NCI-H187 treated with DMSO at 0.1 percent for 48 hours (cell line): ENCODE data around the gene SNAP91.
"Not testable (repeated sequence)": the region's sequence is repeated elsewhere in the genome, so short reads cannot be mapped to it uniquely, and the experiment has no call there.

ENCODE experiments used
- DNase-seq: peaks from one replicate; lab custom pipeline; 2025; lab: John Stamatoyannopoulos, UW

SNAP91 gene

DNA sequence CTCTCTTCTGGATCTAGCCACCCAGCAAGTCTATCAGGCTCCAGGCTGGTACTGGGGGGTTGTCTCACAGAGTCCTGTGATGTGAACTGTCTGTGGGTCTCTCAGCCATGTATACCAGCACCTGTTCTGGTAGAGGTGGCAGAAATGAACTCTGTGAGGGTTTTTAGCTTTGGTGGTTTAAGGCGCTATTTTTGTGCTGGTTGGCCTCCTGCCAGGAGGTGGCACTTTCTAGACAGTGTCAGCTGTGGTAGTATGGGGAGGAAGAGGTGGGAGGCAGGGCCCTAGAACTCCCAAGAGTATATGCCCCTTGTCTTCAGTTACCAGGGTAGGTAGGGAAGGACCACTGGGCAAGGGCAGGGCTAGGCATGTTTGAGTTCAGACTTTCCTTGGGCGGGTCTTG is 75.8 kb downstream of the SNAP91 start:
- DNase-seq = no peak

- DNase-seq = not testable (repeated sequence)
These were observed 79.0 kb downstream of the SNAP91 start for GRCh38 chr6:83629908-83630307.

DNA sequence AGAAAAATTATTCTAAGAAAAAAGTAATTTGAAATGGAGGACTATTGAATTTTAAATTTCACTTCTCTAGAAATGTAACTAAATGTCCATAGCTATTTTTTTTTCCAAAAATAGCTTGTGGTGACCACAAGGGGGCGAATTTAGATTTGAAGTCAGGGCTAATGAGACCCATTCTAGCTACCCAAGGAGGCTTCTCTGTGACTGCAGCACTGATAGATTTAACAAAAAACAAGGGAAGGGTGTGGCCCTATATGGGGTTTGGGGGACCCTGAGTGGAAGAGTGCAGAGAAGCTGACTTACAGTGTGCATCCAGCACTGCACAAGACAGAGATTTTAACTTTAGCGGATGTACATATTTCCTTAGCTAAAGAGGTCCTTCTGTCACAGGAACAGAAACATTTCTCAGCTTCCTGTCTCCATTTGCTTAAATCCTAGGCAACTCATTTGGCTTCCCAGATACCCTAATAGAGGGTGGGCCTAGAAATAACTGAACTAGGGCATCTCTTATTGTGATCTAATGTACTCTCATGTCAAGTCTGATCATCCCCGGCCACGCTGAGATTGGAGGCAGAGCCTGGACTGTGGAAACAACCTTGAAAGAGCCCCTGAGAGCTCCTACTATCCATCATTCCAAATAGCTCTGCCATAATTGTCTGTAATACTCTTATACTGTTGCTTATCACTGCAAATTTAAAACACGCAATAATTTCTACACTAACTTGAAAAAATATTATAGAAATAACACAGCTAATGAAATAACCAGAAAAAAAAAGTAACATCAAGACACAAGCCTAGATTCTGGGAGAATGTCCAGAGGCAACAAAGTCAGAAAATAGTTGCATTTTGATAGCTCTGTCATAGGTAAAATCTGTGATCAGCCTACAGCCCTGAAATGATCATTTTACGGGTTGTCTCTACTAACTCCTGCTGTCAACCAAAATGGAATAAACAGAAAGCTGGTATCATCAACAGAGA is 93.6 kb downstream of the SNAP91 start:
- no peak for DNase-seq

- no peak for DNase-seq
These were observed 95.5 kb downstream of the SNAP91 start for GRCh38 chr6:83613378-83613777.

DNA sequence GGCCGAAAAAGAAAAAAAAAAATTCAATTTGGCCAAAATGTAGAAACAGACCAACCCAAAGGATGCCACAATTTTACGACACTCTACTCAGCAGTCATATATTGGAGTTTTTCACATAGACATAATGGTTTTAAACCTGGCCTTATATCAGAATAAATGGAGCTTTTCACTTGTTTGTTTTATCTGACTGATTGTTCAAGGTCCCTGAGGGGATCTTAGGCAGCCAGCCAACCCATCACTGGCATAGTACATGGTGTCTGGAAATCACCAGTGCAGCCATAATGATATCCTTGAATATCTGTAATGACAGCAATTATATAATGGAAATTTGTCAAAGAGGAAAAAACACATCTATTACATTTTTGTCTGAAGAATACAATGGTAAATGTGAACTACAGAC is 99.7 kb downstream of the SNAP91 start:
- no peak for DNase-seq

DNA sequence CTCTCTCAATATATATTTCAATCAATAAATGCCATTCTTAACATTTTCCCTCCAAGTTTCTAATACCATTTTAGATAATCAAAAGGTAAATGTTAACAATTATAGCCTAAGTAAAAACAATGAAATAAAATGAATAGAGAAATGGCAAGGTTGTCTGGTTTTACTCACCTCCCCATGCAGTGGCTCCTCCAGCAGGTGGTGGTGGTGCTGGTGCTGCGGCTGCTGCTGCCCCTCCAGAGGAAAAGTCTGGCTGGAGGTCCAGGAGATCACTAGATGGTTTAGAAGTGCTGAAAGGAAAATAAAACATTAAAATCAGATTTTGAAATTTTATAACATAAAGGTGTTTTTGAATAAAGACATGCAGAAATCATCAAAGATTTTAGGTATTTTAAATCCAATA is 103.4 kb downstream of the SNAP91 start:
- DNase-seq = no peak

DNA sequence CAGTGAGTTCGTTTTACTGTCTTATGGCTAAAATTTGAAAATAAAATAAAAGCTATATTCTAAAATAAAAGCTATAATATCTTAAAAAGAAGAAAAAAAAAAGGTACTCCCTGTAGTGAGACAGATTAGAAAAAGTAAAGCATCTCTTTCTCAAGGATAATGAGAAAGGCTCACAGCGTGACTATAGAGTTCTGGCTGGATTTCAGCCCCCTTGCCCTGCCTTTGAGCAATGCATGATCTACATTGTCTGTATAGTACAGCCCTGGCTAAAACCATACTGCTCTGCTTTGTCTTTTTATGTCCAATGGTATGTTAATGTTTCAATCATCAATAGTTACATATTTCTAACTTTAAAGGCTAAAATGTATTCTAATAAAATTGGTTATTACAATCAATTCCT is 105.3 kb downstream of the SNAP91 start:
- no peak for DNase-seq

- no peak for DNase-seq
These were observed 107.8 kb downstream of the SNAP91 start for GRCh38 chr6:83601119-83601518.

- DNase-seq = no peak
These were observed 108.4 kb downstream of the SNAP91 start for GRCh38 chr6:83600459-83600858.

GRCh38 chr6:83597511-83597910 is 111.4 kb downstream of the SNAP91 start:
- DNase-seq = no peak

DNA sequence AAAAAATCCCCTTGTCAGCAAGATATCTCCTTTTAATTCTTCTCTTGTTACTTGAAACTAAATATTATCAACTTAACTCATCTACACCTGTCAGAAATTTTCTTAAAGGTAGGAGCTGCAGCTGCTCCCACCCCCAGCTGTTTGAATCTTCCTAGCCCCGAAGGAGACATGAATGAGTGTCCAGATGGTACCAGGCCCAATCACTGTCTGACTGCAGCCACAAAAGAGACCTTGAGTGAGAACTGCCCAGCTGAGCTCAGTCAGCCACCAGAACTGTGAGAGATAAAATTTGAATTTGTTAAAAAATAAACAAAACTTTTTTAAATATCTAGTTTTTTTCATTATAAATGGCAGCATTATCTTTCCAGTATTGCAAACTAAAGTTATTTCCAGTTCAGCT is 111.8 kb downstream of the SNAP91 start:
- no peak for DNase-seq

DNA sequence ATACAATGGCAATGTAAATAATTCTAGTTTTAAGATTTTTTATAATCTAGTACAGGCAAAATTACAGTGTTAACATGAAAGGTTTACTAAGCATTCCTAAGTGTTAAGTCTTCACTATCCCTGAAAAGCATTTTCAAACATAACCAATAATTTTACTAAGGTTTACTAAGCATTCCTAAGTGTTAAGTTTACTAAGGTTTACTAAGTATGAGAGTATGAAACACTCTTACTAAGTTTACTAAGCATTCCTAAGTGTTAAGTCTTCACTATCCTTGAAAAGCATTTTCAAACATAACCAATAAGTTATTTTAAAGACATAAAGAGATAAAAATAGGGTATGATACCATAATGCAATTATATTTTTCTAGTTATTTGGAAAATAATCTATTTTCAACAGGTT is 114.0 kb downstream of the SNAP91 start:
- no peak for DNase-seq

DNA sequence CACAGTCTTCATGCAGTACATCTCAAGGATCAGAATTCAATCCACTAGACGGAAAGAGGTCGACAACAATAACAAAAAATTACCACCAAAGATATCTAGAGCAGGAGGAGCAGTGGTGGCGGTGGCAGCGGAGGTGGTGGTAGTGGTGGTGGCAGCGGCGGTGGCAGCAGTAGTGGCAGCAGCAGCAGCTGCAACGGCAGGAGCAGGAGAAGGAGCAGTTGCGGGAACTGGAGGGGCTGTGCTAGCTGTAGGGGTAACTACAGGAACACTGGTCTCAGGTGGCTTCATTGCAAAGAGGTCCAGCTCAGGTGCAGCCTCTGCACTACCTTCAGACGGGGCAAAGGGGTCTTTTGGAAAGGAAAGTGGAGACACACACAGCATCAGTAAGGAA is 115.5 kb downstream of the SNAP91 start:
- DNase-seq = no peak

GRCh38 chr6:83592770-83593394 is 116.0 kb downstream of the SNAP91 start:
- DNase-seq = no peak

GRCh38 chr6:83590416-83590815 is 118.5 kb downstream of the SNAP91 start:
- DNase-seq = no peak

- DNase-seq = no peak
These were observed 119.8 kb downstream of the SNAP91 start for GRCh38 chr6:83589076-83589475.

DNA sequence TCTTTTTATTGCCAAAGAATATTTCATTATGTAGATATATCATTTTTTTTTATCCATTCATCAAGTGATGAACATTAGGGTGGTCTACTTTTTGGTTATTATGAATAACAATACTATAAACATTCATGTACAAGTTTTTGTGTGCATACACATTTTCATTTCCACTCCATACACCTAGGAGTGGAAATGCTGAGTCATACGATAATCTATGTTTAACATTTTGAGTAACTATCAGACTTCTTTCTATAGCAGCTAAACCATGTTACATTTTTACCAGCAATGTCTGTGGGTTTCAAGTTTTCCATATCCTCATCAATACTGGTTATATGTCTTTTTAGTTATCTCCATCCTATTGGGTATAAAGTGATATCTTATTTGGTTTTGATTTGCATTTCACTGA is 130.8 kb downstream of the SNAP91 start:
- DNase-seq = no peak

DNA sequence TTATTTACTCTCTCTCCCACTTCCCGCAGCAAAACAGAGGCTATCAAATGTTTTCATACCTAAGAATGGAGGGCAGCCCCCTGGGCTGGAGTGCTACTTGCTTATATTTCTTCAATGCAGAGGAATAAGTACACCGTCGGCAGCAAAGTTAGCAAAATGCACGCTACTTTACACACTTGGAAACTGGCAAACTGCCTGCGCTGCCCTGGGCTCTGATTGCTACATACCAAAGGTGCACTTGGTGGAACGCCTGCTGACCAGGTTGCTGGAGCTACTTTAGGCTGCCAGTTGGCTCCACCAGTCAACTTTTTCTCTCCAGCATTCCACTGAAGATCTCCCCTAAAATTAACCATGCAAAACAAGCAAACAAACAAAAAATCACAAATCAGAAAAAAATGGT is 134.1 kb downstream of the SNAP91 start:
- DNase-seq = no peak

DNA sequence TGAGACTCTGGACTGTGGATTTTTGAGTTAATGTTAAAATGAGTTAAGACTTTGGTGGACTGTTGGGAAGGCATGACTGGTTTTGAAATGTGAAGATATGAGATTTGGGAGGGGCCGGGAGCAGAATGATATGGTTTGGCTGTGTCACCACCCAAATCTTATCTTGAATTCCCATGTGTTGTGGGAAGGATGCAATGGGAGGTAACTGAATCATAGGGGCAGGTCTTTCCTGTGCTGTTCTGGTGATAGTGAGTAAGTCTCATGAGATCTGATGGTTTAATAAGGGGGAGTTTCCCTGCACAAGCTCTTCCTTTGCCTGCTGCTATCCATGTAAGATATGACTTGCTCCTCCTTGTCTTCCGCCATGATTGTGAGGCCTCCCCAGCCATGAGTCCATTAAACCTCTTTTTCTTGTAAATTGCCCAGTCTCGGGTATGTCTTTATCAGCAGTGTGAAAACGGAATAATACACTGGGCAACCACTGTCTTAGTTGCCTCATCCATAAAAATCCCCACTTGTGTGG is 137.2 kb downstream of the SNAP91 start:
- DNase-seq = not testable (repeated sequence)

GRCh38 chr6:83558975-83559374 is 149.9 kb downstream of the SNAP91 start:
- no peak for DNase-seq

- DNase-seq = no peak
These were observed 152.0 kb downstream of the SNAP91 start for GRCh38 chr6:83556871-83557270.

DNA sequence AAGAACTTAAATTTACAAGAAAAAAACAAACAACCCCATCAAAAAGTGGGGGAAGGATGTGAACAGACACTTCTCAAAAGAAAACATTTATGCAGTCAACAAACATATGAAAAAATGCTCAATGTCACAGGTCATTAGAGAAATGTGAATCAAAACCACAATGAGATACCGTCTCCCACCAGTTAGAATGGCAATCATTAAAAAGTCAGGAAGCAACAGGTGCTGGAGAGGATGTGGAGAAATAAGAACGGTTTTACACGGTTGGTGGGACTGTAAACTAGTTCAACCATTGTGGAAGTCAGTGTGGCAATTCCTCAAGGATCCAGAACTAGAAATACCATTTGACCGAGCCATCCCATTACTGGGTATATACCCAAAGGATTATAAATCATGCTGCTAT is 157.2 kb downstream of the SNAP91 start:
- not testable (repeated sequence) for DNase-seq

- not testable (repeated sequence) for DNase-seq
These were observed 158.4 kb downstream of the SNAP91 start for GRCh38 chr6:83550482-83550881.
